Prostate gland (tissue), 2 donors: ENCODE measurements around the gene ZNRF3. TPM values are rescaled to one million over a fixed set of nuclear protein-coding genes. Genes with fewer than 3 reads are reported as not detected.

Experiments
- DNase-seq: peaks from one replicate; pipeline ENCODE4 v3.0.0-alpha.2; 2019; ENCODE audit warnings: low spot score
- H3K27ac ChIP-seq, 2 donors: fragments of 200-600 bp; sonication (generic); 2 replicates each; pipeline ENCODE4 v1.5.1; 2017 to 2019
- H3K27me3 ChIP-seq: fragments of 200-600 bp; sonication (generic); replicated peaks from 2 replicates; pipeline ENCODE4 v1.5.1; 2019; ENCODE audit not compliant: insufficient read depth
- H3K36me3 ChIP-seq, 2 donors: fragments of 200-600 bp; sonication (generic); 1 replicate in 1 of 2; 2 replicates in 1 of 2; pipeline versions ENCODE4 v1.5.1 to v1.8.1; 2017 to 2019
- H3K4me1 ChIP-seq: fragments of 200-600 bp; sonication (generic); replicated peaks from 2 replicates; pipeline ENCODE4 v1.5.1; 2019
- H3K4me3 ChIP-seq, 2 donors: fragments of 200-600 bp; sonication (generic); 2 replicates each; pipeline ENCODE4 v1.5.1; 2017 to 2019
- H3K9me3 ChIP-seq: fragments of 200-600 bp; sonication (generic); 2 replicates; pipeline ENCODE4 v1.5.1; 2017
- POLR2A ChIP-seq: fragments of 450-650 bp; IDR thresholded peaks from one replicate; pipeline ENCODE4 v1.6.1; 2016; ENCODE audit warnings: antibody characterized with exemption, mild to moderate bottlenecking
- POLR2AphosphoS5 ChIP-seq: sonication (generic); formaldehyde crosslinking; IDR thresholded peaks from one replicate; pipeline ENCODE4 v1.6.1; 2017; ENCODE audit warnings: antibody characterized with exemption
- WGBS: methylation state at CpG from one replicate; pipeline ENCODE4 v1.1.5; 2018; 5-methylcytosine and 5-hydroxymethylcytosine counted together
- intact Hi-C: fragments of 100-400 bp; cut with DNase I; formaldehyde crosslinking; loops from one replicate; pipeline ENCODE4 v1.14.2; 2022
- total RNA-seq, 2 donors: library from RNA; depleted of rRNA; stranded (reverse); fragments of >200 nt; gene quantifications; one replicate each; pipeline ENCODE4 v1.1.0, GENCODE V29; 2016
- TF ChIP-seq, protein P1 (sequence below), 4 experiments: fragments of 200-600 bp in 2 of 4; fragments of 450-650 bp in 2 of 4; sonication (generic) in 2 of 4; IDR thresholded peaks; 1 replicate in 3 of 4; 2 replicates in 1 of 4; pipeline ENCODE4 v1.5.1; 2016 to 2019; ENCODE audit warnings: antibody characterized with exemption in 4 of 4, mild to moderate bottlenecking in 2 of 4, moderate library complexity in 2 of 4

The ZNRF3 gene
- total RNA-seq, 2 donors from 2014 or later = 38.5 to 46.1 TPM

DNA sequence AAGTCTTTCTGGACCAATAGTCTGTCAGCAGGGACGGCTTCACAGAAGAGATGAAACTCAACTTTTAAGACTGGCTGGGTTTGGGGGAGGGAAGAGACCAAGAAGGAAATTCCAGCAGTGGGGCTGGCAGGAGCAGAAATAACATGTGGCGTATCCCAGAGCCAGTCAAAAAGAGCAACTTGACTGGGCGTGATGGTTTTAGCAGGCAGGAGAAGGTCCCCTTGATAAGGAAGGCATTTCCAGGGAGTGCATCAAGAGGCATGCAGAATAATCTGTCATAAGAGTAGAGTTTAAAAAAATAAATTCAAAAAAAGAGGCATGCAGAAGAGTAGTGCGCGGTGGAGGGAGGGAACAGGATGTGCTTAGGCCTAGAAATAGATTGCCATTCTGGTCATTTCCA is 125.8 kb downstream of the ZNRF3 start:
- no peak overlapping the region for H3K27ac ChIP-seq
- 83% methylated on average over 5 of the region's 5 CpGs for WGBS
- intact Hi-C loops = no loop called here

DNA sequence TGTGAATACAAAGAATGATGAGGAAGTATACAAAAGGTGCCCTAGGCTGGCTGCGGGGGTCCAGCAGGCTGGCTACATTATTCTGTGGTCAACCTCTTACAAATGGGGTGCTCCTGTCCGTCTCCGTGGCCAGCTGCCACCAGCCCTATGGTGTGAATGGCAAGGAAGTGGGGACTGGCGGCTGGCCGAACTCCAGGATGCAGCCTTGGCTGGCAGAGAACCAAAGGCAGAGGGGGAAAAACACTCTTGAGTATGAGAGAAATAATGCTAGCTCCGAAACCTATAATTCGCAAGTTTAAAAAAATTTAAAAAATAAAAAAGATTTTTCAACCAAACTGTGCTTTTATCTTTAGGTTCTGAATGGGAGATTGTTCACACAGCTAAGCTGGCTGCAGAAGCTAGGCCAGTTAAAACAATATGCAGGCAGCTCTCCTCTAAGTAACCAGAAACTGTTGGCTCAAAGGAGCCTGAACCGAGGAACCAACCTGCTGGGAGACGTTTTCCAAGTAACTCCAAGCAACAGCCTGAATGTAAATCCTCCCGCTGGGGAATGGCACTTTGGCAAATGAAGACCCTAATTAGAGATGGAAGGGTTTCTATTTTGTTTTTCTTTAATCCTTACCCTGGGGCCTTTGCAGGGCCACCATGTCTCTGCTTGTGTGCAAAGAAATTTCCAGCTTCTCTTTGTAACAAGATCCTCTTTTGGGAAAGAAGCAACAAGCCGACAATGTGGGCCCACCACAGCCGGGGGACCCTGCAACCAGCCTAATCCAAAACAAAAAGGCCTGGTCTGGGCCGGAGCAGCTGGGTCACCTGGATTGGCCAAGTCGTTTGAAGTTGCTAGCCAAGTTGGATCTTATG is 128.1 kb downstream of the ZNRF3 start:
- TF ChIP-seq POLR2A (no peak), POLR2AphosphoS5 (no peak)
- TF ChIP-seq, protein P1, sequence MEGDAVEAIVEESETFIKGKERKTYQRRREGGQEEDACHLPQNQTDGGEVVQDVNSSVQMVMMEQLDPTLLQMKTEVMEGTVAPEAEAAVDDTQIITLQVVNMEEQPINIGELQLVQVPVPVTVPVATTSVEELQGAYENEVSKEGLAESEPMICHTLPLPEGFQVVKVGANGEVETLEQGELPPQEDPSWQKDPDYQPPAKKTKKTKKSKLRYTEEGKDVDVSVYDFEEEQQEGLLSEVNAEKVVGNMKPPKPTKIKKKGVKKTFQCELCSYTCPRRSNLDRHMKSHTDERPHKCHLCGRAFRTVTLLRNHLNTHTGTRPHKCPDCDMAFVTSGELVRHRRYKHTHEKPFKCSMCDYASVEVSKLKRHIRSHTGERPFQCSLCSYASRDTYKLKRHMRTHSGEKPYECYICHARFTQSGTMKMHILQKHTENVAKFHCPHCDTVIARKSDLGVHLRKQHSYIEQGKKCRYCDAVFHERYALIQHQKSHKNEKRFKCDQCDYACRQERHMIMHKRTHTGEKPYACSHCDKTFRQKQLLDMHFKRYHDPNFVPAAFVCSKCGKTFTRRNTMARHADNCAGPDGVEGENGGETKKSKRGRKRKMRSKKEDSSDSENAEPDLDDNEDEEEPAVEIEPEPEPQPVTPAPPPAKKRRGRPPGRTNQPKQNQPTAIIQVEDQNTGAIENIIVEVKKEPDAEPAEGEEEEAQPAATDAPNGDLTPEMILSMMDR (IDR thresholded peaks at IDR 0.05) = no peak
- 30% methylated on average over 14 of the region's 14 CpGs for WGBS
- DNase-seq = no peak
- intact Hi-C loops = no loop called here
- Histone ChIP-seq H3K4me1 (peaks cover 4% of the 10 kb centered on the region), H3K27me3 (no peaks in the 10 kb centered on the region), H3K27ac (no peak overlapping the region), H3K9me3 (no peaks in the 10 kb centered on the region), H3K4me3 (no peak overlapping the region), H3K36me3 (no peaks in the 10 kb centered on the region)

More for the DNA sequence above, 125.8 kb downstream of the ZNRF3 start:
- no peaks in the 10 kb centered on the region for H3K9me3 ChIP-seq
- TF ChIP-seq POLR2A (no peak), POLR2AphosphoS5 (no peak)
- TF ChIP-seq, protein P1 (IDR thresholded peaks at IDR 0.05) = no peak
- DNase-seq = no peak
- H3K36me3 ChIP-seq = no peaks in the 10 kb centered on the region
- peaks cover 10% of the 10 kb centered on the region for H3K4me1 ChIP-seq
- no peak overlapping the region for H3K4me3 ChIP-seq
- H3K27me3 ChIP-seq = no peaks in the 10 kb centered on the region

DNA sequence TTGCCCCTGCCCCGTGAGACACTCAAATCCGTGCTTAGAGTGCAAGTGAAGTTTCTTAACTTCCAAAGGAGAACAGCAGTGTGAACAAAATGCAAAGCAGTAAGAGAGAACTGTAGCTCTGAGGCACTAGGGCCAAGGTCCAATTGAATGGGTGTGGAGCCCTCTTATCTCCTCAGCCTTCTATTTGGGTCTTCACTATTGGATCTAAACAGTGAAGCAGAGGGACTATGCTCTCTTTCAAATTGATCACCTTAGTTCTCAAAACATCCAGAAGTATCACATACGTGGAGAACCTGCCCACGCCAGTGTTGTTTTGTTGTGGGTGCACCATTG is 128.7 kb downstream of the ZNRF3 start:
- no peaks in the 10 kb centered on the region for H3K36me3 ChIP-seq
- no peak for DNase-seq
- TF ChIP-seq POLR2AphosphoS5 (no peak), POLR2A (no peak)
- TF ChIP-seq, protein P1 (IDR thresholded peaks at IDR 0.05) = no peak
- intact Hi-C loops = no loop called here
- H3K4me1 ChIP-seq = peaks cover 4% of the 10 kb centered on the region
- WGBS = 61% methylated on average over 4 of the region's 4 CpGs
- H3K4me3 ChIP-seq = no peak overlapping the region
- no peak overlapping the region for H3K27ac ChIP-seq
- no peaks in the 10 kb centered on the region for H3K9me3 ChIP-seq
- H3K27me3 ChIP-seq = no peaks in the 10 kb centered on the region

DNA sequence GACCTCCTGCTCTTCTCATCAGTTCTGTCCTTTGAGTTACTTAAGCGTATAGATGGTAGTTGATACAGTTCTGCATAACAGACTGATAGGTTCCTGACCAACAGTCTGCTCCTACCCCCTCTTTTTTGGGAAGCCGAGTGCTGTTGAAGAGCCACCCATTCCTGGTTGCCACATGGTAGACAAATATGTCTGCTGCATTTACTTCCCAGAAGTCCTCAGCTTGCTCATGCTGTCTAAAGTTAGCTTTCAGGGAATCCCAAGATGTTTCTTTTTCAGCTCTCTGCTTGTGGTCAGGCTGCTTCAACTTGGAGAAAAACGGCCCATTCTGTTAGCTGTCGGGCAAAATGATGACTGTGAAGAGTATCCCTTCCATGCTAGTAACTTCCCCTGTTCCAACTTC is 129.6 kb downstream of the ZNRF3 start:
- 93% methylated on average over 4 of the region's 4 CpGs for WGBS
- H3K4me1 ChIP-seq = peaks cover 4% of the 10 kb centered on the region
- intact Hi-C loops = no loop called here
- no peaks in the 10 kb centered on the region for H3K36me3 ChIP-seq
- no peak for DNase-seq
- H3K4me3 ChIP-seq = no peak overlapping the region
- no peaks in the 10 kb centered on the region for H3K27me3 ChIP-seq
- no peak overlapping the region for H3K27ac ChIP-seq
- no peak for TF ChIP-seq POLR2AphosphoS5
- TF ChIP-seq POLR2A = no peak
- TF ChIP-seq, protein P1 (IDR thresholded peaks at IDR 0.05) = no peak
- H3K9me3 ChIP-seq = no peaks in the 10 kb centered on the region

DNA sequence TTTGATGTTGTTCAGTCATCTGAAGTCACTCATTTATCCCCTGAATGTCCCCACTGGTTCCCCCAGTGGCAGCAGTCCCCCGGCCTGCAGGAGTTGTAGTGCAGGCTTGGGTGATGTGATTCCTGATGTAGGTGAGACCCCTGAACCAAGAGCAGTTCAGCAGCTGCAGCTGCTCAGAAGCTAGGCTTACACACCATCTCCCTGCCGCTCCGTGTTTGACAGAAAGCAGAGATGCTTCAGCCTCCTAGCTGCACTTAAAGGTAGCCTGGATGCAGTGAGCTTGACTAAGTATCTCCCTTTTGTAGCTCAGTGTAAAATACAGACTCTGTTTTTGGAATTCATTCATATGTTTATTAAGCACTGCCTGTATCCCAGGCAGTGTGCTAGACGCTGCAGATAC is 130.9 kb downstream of the ZNRF3 start:
- intact Hi-C loops = no loop called here
- no peak for TF ChIP-seq POLR2AphosphoS5
- TF ChIP-seq, protein P1 (IDR thresholded peaks at IDR 0.05) = no peak
- no peak for TF ChIP-seq POLR2A
- 65% methylated on average over 4 of the region's 4 CpGs for WGBS

More for the DNA sequence above, 130.9 kb downstream of the ZNRF3 start:
- no peaks in the 10 kb centered on the region for H3K36me3 ChIP-seq
- peaks cover 4% of the 10 kb centered on the region for H3K4me1 ChIP-seq
- no peak overlapping the region for H3K4me3 ChIP-seq
- H3K27me3 ChIP-seq = no peaks in the 10 kb centered on the region
- no peak for DNase-seq
- H3K9me3 ChIP-seq = no peaks in the 10 kb centered on the region
- no peak overlapping the region for H3K27ac ChIP-seq
